HG03025 (cell line): Measurements from ENCODE around the gene PBX1.

Source experiments
- ATAC-seq: cut with Tn5 transposase; IDR thresholded peaks from one replicate; pipeline ENCODE4 v1.9.1; 2021; ENCODE audit warnings: mild to moderate bottlenecking, moderate library complexity; ENCODE audit not compliant: unreplicated experiment, low FRiP score

Gene PBX1

DNA sequence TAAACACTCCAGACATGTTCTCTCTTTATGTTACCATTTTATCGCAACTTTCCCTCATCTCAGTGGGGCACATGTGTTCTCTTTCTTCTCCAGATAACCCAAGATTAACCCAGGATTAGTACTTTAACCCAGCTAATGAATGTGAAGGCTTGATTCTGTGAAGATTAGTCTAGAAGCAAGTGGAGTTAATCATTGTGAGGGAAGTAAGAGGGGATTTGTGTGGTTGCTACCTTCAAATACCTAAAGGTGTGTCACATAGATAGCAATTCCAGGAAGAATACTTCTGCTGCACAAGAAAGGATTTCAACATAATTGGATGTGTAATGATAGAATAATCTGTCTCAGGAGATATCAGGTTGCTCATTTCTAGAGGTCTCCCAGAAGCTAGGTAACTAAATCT lies 327.1 kb downstream of the PBX1 start:
- no peak for ATAC-seq

GRCh38 chr1:164891615-164892014 lies 332.6 kb downstream of the PBX1 start:
- no peak for ATAC-seq

DNA sequence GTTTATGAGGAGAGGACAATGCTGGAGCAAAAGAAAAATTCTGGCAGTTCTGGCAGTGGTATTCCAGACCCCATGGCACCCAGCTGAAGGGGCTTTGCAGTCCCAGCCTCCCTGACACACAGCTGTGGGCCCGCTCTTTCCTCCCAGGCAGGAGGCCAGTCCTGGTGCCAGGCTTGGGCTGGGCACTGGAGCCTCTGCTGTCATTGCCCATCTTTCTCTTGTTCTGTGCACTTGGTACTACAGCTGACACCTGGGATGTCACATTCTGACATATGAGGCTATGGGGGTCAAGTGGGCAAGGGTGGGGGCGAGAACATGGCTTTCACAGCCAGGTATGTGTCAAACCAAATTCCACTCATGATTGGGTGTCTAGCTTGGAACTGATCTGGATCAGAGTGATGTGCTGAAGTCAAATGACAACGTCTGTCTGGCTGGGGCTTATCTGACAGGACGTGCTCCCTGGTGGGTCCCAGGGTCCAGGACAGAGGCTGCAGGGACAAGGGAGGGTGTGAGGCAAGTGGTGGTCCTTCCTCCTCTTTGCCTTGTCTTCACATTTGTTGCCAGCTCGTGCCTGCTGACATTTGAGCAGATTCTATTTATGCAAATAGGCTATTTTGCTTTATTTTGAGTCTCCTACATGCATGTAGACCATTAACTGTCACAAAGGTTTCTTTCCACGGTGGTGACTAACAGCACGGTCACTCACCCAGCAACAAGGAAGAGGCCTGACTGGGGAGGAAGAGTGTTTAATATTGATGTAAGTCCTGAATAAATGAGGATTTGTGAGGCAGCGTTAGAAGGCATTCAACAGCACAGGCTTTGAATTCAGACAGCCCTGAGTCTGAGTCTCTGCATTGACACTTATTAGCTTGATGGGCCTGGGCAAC lies 336.3 kb downstream of the PBX1 start:
- no peak for ATAC-seq

- ATAC-seq = no peak
Measured at GRCh38 chr1:164901031-164901430, 342.0 kb downstream of the PBX1 start.
